ENCODE measurements around the gene HEMK1.
A peak's percentile ranks its signal among the peaks of the same experiment; 100 is the strongest.

HEMK1 gene

GRCh38 chr3:50617096-50617791 is 47.9 kb downstream of the HEMK1 start, which contains the start of gene MAPKAPK3:
MAPKAPK3 (plus strand) TSS chr3:50617151; CDS start chr3:50617566, 415 bp downstream.
- DNase-seq: peak; percentile 49

- no peak for DNase-seq
Observed at GRCh38 chr3:50617911-50618481, 48.7 kb downstream of the HEMK1 start.

GRCh38 chr3:50620420-50620819 is 51.1 kb downstream of the HEMK1 start:
- DNase-seq: peak; percentile 96

GRCh38 chr3:50620820-50621219 is 51.5 kb downstream of the HEMK1 start:
- DNase-seq: peak; percentile 42

GRCh38 chr3:50622881-50623280 is 53.6 kb downstream of the HEMK1 start:
- DNase-seq: no peak

- peak; percentile 31 for DNase-seq
Observed at GRCh38 chr3:50623840-50624474, 54.6 kb downstream of the HEMK1 start.

GRCh38 chr3:50624634-50625033 is 55.3 kb downstream of the HEMK1 start:
- no peak for DNase-seq

- no peak for DNase-seq
Observed at GRCh38 chr3:50625231-50626182, 56.2 kb downstream of the HEMK1 start.

- DNase-seq: no peak
Observed at GRCh38 chr3:50626401-50626800, 57.1 kb downstream of the HEMK1 start.

- DNase-seq: peak; percentile 45
Observed at GRCh38 chr3:50627407-50628051, 58.2 kb downstream of the HEMK1 start.

- no peak for DNase-seq
Observed at GRCh38 chr3:50628601-50629000, 59.3 kb downstream of the HEMK1 start.

GRCh38 chr3:50630394-50630793 is 61.1 kb downstream of the HEMK1 start:
- no peak for DNase-seq

GRCh38 chr3:50630877-50631276 is 61.6 kb downstream of the HEMK1 start:
- DNase-seq: no peak

- DNase-seq: peak; percentile 77
Observed at GRCh38 chr3:50632450-50632849, 63.1 kb downstream of the HEMK1 start.

GRCh38 chr3:50633230-50633790 is 64.0 kb downstream of the HEMK1 start:
- DNase-seq: peak; percentile 50

GRCh38 chr3:50635066-50635465 is 65.7 kb downstream of the HEMK1 start:
- DNase-seq: no peak

GRCh38 chr3:50637011-50637410 is 67.7 kb downstream of the HEMK1 start:
- no peak for DNase-seq

GRCh38 chr3:50637945-50638344 is 68.6 kb downstream of the HEMK1 start:
- DNase-seq: no peak

- DNase-seq: no peak
Observed at GRCh38 chr3:50639055-50639494, 69.8 kb downstream of the HEMK1 start.

- DNase-seq: no peak
Observed at GRCh38 chr3:50642382-50642781, 73.1 kb downstream of the HEMK1 start.

GRCh38 chr3:50644561-50644960 is 75.2 kb downstream of the HEMK1 start:
- no peak for DNase-seq

- no peak for DNase-seq
Observed at GRCh38 chr3:50645378-50645777, 76.1 kb downstream of the HEMK1 start.
